DND-41 (cell line): ENCODE data around the gene LRRC47.

Experiments
- ATAC-seq: fragments of 200-7000 bp; cut with Tn5 transposase; 3 replicates; pipeline ENCODE4 v1.9.1; 2021; ENCODE audit warnings: low read depth; ENCODE audit not compliant: insufficient read depth
- DNase-seq: peaks from one replicate; pipeline ENCODE4 v3.0.0-alpha.2; 2020
- H2AFZ ChIP-seq: 2 replicates; pipeline ENCODE4 v1.6.0; 2012; ENCODE audit warnings: low read depth, low read length
- H3K27ac ChIP-seq: 2 replicates; pipeline ENCODE4 v1.5.1; 2012; ENCODE audit warnings: low read length, inconsistent platforms
- H3K27me3 ChIP-seq: fragments of 200-600 bp; sonication (generic); 2 replicates; pipeline ENCODE4 v1.6.0; 2012; ENCODE audit warnings: low read length, mild to moderate bottlenecking, inconsistent platforms; ENCODE audit not compliant: insufficient read depth, poor library complexity
- H3K36me3 ChIP-seq: 2 replicates; pipeline ENCODE4 v1.5.1; 2012; ENCODE audit warnings: low read length, inconsistent platforms; ENCODE audit not compliant: insufficient read depth
- H3K4me1 ChIP-seq: 2 replicates; pipeline ENCODE4 v1.5.1; 2012; ENCODE audit warnings: mild to moderate bottlenecking, low read length; ENCODE audit not compliant: insufficient read depth
- H3K4me2 ChIP-seq: 2 replicates; pipeline ENCODE4 v1.6.0; 2012; ENCODE audit warnings: mild to moderate bottlenecking, moderate library complexity, low read length, inconsistent platforms; ENCODE audit not compliant: insufficient read depth
- H3K4me3 ChIP-seq, 2 experiments: fragments of 200-600 bp in 1 of 2; shearing (Covaris generic) in 1 of 2; 2 replicates each; pipeline ENCODE4 v1.5.1; 2012 to 2016; ENCODE audit warnings: inconsistent platforms in 2 of 2, low read length in 2 of 2, mild to moderate bottlenecking in 2 of 2, low read depth in 1 of 2, moderate library complexity in 1 of 2
- H3K79me2 ChIP-seq: 2 replicates; pipeline ENCODE4 v1.6.0; 2012; ENCODE audit warnings: low read length, inconsistent platforms; ENCODE audit not compliant: insufficient read depth
- H3K9ac ChIP-seq: 2 replicates; pipeline ENCODE4 v1.6.0; 2012; ENCODE audit warnings: low read depth, mild to moderate bottlenecking, inconsistent platforms, low read length, moderate library complexity
- H3K9me3 ChIP-seq: 2 replicates; pipeline ENCODE4 v1.5.1; 2012; ENCODE audit warnings: low read length, moderate library complexity, mild to moderate bottlenecking, inconsistent platforms; ENCODE audit not compliant: insufficient read depth, severe bottlenecking
- H4K20me1 ChIP-seq: 2 replicates; pipeline ENCODE4 v1.6.0; 2012; ENCODE audit warnings: low read length; ENCODE audit not compliant: insufficient read depth
- EZH2 ChIP-seq: IDR thresholded peaks from 3 replicates; pipeline ENCODE4 v1.6.1; 2012; ENCODE audit warnings: borderline replicate concordance, low read depth, mild to moderate bottlenecking, moderate library complexity, low read length, inconsistent platforms; ENCODE audit not compliant: severe bottlenecking
- TF ChIP-seq, protein P1 (sequence below): IDR thresholded peaks from 2 replicates; pipeline ENCODE4 v1.5.1; 2012; ENCODE audit warnings: borderline replicate concordance, low read length, moderate library complexity, mild to moderate bottlenecking; ENCODE audit not compliant: poor library complexity, severe bottlenecking; ENCODE audit errors: extremely low read depth

The LRRC47 gene

DNA sequence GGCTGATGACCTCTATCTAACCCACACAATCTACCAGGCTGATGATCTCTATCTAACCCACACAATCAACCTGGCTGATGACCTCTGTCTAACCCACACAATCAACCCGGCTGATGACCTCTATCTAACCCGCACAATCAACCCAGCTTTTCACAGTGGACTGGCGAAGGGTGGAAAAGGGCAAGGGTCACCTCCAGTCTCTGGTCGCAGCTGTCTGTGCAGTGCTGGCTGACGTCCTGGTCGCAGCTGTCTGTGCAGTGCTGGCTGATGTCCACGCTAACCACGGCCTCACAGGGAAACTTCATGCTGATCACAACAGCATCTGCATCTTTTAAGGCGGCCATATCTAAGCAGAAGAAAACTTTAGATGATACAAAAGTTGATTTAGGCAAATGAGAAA is 56.3 kb downstream of the LRRC47 start:
- H3K4me2 ChIP-seq: no peak overlapping the region
- H3K9me3 ChIP-seq: no peaks in the 10 kb centered on the region
- no peak overlapping the region for H3K27ac ChIP-seq
- no peaks in the 10 kb centered on the region for H3K4me1 ChIP-seq
- H3K27me3 ChIP-seq: no peaks in the 10 kb centered on the region
- H3K79me2 ChIP-seq: no peaks in the 10 kb centered on the region
- H4K20me1 ChIP-seq: no peaks in the 10 kb centered on the region; the same call in 1 of the 2 replicates
- no peak overlapping the region for H2AFZ ChIP-seq
- TF ChIP-seq, protein P1, sequence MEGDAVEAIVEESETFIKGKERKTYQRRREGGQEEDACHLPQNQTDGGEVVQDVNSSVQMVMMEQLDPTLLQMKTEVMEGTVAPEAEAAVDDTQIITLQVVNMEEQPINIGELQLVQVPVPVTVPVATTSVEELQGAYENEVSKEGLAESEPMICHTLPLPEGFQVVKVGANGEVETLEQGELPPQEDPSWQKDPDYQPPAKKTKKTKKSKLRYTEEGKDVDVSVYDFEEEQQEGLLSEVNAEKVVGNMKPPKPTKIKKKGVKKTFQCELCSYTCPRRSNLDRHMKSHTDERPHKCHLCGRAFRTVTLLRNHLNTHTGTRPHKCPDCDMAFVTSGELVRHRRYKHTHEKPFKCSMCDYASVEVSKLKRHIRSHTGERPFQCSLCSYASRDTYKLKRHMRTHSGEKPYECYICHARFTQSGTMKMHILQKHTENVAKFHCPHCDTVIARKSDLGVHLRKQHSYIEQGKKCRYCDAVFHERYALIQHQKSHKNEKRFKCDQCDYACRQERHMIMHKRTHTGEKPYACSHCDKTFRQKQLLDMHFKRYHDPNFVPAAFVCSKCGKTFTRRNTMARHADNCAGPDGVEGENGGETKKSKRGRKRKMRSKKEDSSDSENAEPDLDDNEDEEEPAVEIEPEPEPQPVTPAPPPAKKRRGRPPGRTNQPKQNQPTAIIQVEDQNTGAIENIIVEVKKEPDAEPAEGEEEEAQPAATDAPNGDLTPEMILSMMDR: no peak
- TF ChIP-seq EZH2: no peak
- DNase-seq (no peak), ATAC-seq (no peak)
- no peak overlapping the region for H3K4me3 ChIP-seq
- H3K36me3 ChIP-seq: no peaks in the 10 kb centered on the region
- H3K9ac ChIP-seq: no peak overlapping the region

DNA sequence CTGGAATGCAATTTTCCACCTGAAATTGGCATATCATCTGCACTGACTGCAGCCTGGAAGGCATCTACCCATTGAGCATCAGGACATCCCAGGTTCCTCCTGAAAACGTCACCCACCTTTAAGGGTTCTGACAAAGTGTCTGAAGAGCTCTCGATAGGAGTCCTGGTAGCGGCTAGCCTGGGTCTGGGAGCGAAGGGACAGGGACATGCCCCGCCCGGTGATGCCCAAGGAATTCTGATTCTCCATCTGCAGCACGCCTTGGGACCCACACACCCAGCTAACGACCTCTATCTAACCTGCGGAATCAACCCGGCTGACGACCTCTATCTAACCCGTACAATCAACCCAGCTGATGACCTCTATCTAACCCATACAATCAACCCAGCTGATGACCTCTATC is 57.4 kb downstream of the LRRC47 start:
- Histone ChIP-seq H2AFZ (no peak overlapping the region), H3K27ac (no peak overlapping the region), H3K4me1 (no peaks in the 10 kb centered on the region), H3K36me3 (peaks cover 7% of the 10 kb centered on the region; the same call in 1 of the 2 replicates), H3K27me3 (no peaks in the 10 kb centered on the region), H3K9me3 (no peaks in the 10 kb centered on the region), H3K79me2 (no peaks in the 10 kb centered on the region), H4K20me1 (peaks cover 7% of the 10 kb centered on the region; the same call in 1 of the 2 replicates), H3K4me2 (no peak overlapping the region), H3K4me3 (no peak overlapping the region), H3K9ac (no peak overlapping the region)
- DNase-seq (no peak), ATAC-seq (no peak)
- no peak for TF ChIP-seq EZH2
- TF ChIP-seq, protein P1: no peak

DNA sequence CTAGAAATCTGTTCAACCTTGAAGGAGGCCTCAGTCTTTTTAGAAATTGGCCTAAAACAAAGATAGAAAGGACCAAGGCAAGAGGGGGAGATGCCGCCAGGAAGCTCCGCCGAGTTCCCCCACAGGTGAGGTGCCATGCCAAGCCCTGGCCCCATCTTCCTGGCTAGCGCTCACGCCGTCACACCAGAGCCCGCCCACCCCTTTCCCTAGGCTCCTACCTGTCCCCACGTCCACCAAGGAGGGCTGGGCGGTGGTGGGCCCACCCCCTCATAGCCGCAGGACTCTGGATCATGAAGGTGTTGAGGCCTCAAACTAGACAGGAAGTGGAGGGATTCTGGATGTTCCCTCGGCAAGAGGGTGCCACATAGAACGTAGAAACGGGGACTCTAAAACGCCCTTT is 59.6 kb downstream of the LRRC47 start:
- H3K27ac ChIP-seq: no peak overlapping the region
- H3K9ac ChIP-seq: no peak overlapping the region
- H4K20me1 ChIP-seq: peaks cover 7% of the 10 kb centered on the region; the same call in 1 of the 2 replicates
- no peaks in the 10 kb centered on the region for H3K27me3 ChIP-seq
- no peak for TF ChIP-seq EZH2
- no peak for ATAC-seq
- DNase-seq: no peak
- H2AFZ ChIP-seq: no peak overlapping the region
- no peak overlapping the region for H3K4me2 ChIP-seq
- H3K9me3 ChIP-seq: no peaks in the 10 kb centered on the region
- H3K4me3 ChIP-seq: no peak overlapping the region
- peaks cover 28% of the 10 kb centered on the region for H3K36me3 ChIP-seq
- no peaks in the 10 kb centered on the region for H3K4me1 ChIP-seq
- no peaks in the 10 kb centered on the region for H3K79me2 ChIP-seq

DNA sequence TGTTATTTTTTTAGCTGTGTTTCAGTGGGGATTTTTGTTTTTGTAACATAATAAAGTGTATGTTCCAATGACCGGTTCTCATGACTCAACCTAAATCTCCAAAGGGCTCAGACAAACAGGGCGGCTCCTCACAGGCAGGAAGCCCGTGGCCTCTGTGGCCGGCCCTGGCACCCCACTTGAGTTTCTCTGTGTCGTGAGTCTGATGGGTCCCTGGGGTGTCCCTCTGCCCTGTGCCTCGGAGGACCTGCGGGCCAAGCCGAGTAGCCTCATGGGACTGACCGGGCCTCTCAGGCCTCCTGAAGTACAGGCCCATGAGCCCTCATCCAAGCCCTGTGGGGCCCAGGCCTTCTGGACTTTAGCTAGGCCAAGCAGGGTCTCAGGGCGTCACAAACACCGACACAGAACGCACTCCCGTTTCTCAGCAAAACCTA is 60.2 kb downstream of the LRRC47 start:
- Histone ChIP-seq H2AFZ (no peak overlapping the region), H3K79me2 (no peaks in the 10 kb centered on the region), H3K9me3 (no peaks in the 10 kb centered on the region), H3K4me3 (no peak overlapping the region), H3K27ac (no peak overlapping the region), H3K9ac (no peak overlapping the region), H3K36me3 (peaks cover 34% of the 10 kb centered on the region), H3K4me1 (no peaks in the 10 kb centered on the region), H3K27me3 (no peaks in the 10 kb centered on the region), H3K4me2 (no peak overlapping the region), H4K20me1 (peaks cover 7% of the 10 kb centered on the region; the same call in 1 of the 2 replicates)
- DNase-seq (no peak), ATAC-seq (no peak)
- TF ChIP-seq, protein P1: no peak
- no peak for TF ChIP-seq EZH2
